GM21737 (cell line): Measurements from ENCODE around the gene TIGAR.

Experiments
- ATAC-seq: cut with Tn5 transposase; IDR thresholded peaks from one replicate; pipeline ENCODE4 v1.9.1; 2021; ENCODE audit warnings: mild to moderate bottlenecking, moderate library complexity; ENCODE audit not compliant: unreplicated experiment

TIGAR gene

GRCh38 chr12:4282892-4283511 is 38.0 kb upstream of the TIGAR start:
- ATAC-seq, result no peak

DNA sequence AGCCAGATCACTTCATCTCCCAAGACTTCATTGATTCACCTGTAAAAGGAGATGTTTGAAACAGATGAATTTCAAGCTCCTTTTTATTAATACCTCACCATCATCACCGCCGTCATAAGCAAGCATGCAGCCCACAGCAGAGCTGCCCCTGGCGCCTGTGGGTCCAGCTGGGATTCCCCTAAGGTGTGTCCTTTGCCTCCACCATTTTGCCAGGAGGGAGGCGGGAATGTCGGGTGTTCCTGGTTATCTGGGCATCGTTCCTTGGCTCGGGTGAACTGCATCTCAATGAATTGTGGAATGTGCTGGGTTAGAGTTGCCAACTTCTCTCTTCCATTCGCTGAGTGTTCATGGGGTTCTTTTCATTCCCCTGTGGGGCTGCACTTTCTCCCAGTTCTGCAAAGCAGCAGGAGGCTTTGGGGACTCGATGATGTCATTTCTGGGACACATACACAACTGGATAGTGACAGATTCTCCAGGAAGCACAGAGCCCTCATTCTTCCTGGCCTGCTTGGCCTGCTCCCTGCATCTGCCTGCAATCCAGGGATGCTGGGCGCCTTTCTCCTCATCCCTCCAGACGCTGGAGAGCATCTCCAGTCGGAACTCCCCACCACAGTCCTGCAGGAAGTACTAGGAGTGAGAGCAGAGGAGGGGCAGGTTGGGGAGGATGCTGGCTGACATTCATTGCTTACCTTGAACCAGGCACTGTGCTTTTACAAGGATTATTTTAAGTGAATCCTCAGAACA is 37.3 kb upstream of the TIGAR start:
- ATAC-seq, result no peak

DNA sequence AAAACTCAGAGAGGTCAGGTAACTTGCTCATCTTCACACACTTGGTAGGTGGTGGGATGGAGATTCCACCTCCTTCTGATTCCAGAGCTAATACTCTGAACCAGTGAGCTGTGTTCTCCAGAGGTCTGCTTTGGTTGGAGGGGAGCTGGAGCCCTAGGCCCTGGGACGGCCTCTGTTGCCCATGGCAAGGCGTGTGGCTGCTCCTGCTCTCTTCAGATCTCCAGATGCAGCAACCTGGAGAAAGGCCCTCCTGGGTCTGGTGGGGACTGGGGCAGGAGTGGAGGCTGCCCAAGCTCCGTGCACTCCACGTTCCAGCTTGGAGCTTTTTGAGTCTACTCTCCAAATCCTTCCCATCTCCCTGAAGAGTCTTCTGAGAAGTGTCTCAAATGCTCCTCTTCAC is 36.7 kb upstream of the TIGAR start:
- ATAC-seq, result no peak

DNA sequence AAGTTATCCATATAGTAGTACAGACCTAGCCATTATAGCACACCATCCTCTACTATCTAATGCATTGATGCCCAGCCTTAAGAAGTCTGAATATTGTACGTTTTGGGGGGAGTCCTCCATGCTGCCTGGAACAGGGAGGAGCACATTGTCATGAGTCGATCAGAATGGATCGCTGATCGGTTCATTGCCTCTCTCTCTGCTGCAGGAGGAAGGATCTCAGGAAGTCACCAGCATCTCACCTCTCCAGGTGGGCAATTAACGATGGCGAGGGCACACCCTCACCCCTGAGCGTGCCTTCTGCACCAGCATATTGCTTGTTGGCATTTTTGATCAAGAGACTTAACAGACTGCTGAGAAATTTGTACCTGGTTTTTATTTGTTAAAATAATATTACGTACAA is 35.9 kb upstream of the TIGAR start:
- ATAC-seq, result no peak

GRCh38 chr12:4286228-4286627 is 34.8 kb upstream of the TIGAR start:
- no peak for ATAC-seq

GRCh38 chr12:4286771-4287317 is 34.2 kb upstream of the TIGAR start:
- no peak for ATAC-seq

DNA sequence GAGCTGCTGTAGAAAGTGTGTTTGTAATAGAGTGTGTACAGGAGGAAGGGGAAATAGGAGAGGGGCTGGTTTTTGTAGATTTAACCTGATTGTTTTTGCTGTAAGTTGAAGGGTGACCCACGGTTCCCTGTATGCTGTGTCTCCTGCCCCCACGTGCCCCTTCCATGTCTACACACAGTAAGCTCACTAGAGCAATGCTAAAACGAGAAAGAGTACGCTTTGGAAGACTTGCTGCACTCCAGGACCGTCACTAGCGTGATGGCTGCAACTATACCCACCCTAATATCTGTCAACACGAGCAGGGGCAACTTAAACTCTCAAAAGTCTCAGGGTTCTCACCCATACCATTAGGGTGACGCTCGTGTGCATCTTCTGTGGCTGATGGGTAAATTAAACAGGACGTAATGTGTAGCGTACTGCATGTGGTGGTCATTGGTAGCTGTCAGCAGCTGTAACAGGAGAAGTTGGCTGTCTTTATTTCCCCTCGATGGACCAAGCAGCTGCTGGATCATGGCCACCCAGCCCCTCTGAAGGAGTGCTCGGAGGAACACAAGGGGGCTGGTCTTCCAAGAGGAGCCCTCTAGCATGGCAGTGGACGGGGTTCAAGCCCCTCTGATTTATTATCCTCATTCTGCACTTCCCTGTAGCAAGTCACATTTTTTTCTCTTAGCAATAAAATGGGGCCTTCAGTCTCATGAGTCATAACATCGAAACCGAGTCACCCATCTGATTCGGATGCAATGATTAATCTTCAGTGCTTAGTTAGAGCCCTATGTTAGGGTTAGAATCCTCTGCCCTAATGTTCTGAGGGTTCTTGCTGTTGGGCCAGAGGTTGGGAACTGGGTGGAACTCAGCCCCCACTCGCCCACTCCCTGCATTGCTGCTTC is 33.4 kb upstream of the TIGAR start:
- ATAC-seq, result no peak

DNA sequence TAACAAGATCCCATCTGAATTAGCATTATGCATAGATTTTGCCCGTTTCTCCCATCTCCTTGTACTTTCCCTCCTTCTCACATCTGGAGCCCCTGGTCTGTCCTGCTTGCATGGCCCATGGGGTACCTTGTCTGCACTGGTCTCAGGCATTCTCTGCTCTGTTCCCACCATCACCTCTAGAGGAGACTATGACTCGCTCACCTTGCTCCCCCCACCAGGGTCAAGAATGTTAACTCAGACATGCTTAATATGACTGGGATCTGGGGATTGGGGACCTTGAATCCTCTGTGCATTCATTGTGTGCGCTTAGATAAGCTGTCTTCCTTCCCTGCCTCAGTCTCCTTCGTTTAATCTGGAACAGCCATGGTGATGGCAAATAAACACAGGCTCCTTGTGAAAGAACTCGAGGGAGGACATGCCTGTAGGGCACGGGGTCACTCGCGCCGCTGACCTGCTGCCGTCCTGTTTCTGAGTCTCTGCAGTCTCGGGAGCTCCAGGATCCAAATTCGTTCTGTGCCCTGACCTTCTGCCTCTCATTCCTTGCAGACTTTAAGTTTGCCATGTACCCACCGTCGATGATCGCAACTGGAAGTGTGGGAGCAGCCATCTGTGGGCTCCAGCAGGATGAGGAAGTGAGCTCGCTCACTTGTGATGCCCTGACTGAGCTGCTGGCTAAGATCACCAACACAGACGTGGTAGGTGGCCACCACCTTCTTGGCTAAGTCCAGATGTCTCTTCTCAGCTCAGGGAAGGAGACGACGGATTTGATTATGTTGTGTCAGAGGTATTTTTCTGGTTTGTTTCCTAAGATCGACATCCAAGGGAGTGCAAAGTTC is 32.5 kb upstream of the TIGAR start:
- no peak for ATAC-seq

DNA sequence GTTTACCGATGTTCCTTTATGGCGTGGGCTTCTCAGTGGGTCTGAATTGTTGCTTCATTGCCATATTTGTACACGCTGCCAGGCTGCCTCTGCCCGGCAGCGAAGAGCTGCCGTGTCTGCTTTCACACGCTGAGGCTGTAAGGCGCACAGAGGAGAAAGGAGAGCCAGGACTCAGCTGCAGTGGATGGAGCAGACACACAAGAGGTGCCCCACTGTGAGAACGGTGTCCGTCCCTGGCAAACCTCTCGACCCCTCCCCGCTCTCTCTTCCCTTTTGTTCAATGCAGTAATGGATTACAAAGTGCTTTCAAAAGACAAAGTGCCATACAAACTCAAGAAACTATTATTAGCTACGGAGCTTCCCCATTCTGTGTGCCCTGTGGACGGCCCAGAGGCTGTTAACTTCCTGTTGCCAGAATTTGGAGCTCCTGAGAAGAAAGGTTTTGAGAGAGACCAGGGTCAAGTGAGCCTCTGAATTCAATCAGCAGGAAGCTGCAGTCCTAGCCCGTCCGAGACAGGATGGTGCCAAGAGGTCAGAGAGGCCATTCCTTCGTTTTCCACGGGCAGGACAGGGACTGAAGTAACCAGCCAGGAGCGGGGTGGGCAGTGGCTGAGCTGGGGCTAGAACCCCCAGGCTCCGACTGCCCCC is 31.7 kb upstream of the TIGAR start:
- ATAC-seq, result no peak

- no peak for ATAC-seq
Measured at GRCh38 chr12:4289998-4290790, 30.8 kb upstream of the TIGAR start.

GRCh38 chr12:4292341-4293073 is 28.5 kb upstream of the TIGAR start:
- no peak for ATAC-seq

DNA sequence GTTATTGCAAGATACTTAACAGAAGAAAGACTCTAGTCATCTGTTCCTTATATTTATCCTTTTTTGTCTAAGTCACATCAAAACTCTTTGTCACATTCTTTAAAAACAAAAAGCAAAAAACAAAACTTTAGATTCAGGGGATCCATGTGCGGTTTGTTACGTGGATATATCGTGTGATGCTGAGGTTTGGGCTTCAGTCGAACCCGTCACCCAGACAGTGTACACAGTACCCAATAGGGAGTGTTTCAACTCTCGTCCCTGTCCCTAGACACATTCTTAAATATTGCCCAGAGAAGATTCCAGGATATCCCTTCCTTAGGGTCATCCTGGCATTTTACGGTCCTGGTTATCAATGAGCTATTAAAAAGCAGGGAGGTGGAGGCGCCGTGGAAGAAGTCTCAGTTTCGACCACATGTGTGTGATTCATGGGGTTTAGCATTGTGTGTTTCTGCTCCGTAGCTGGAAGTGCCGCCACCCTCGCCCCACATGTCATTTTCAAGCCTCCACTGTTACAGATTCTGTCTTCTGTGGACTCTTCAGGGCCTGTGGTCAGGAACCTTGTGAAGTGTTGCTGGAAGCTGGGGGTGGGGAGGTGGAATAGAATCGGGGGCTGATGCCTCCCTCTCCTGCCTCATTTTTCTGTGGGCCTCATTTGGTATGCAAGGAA is 27.6 kb upstream of the TIGAR start:
- ATAC-seq, result no peak

- no peak for ATAC-seq
Measured at GRCh38 chr12:4293966-4294505, 27.0 kb upstream of the TIGAR start.

- ATAC-seq, result no peak
Measured at GRCh38 chr12:4296751-4297150, 24.3 kb upstream of the TIGAR start.

- no peak for ATAC-seq
Measured at GRCh38 chr12:4297617-4298016, 23.4 kb upstream of the TIGAR start.

DNA sequence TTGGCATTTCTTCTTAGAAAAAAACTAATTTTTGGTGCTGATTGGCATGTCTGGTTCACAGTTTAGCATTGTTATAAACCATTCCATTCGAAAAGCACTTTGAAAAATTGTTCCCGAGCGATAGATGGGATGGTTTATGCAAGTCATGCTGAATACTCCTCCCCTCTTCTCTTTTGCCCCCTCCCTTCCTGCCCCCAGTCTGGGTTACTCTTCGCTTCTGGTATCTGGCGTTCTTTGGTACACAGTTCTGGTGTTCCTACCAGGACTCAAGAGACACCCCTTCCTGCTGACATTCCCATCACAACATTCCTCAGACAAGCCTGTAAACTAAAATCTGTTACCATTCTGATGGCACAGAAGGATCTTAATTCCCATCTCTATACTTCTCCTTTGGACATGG is 20.1 kb upstream of the TIGAR start:
- ATAC-seq, result no peak

GRCh38 chr12:4301932-4302501 is 19.0 kb upstream of the TIGAR start:
- ATAC-seq, result no peak
